OCI-LY7 (cell line): Measurements from ENCODE around the gene CHN2. TPM values are rescaled to one million over a fixed set of nuclear protein-coding genes. Genes with fewer than 3 reads are reported as not detected.

ENCODE experiments used
- BruUV-seq: library from RNA; stranded (reverse); fragments of 400-500 nt; replicated peaks from 2 replicates; lab custom pipeline; 2021; lab: Mats Ljungman, UMichigan
- CTCF ChIA-PET: fragments of 300-600 bp; sonication (Branson Sonifier 250); formaldehyde crosslinking; loops from one replicate; lab custom pipeline; 2022; ENCODE audit warnings: antibody characterized with exemption; ENCODE audit not compliant: unreplicated experiment; lab: Charles Lee
- POLR2A ChIA-PET: fragments of 300-600 bp; sonication (Branson Sonifier 250); formaldehyde crosslinking; loops from one replicate; lab custom pipeline; 2022; ENCODE audit warnings: antibody characterized with exemption; lab: Charles Lee
- DNase-seq: peaks from one replicate; pipeline ENCODE4 v3.0.0-alpha.2; 2015; ENCODE audit warnings: low spot score
- H2AFZ ChIP-seq: fragments of 200-600 bp; sonication (generic), shearing (Covaris generic); 2 replicates; pipeline ENCODE4 v1.6.1; 2014; ENCODE audit warnings: mild to moderate bottlenecking, antibody characterized with exemption, low read length, moderate library complexity
- H3K27ac ChIP-seq: fragments of 200-600 bp; sonication (generic); 2 replicates; pipeline ENCODE4 v1.5.1; 2014; ENCODE audit warnings: mixed run types, low read depth, mild to moderate bottlenecking, moderate library complexity, low read length, inconsistent platforms; ENCODE audit not compliant: poor library complexity, severe bottlenecking
- H3K36me3 ChIP-seq: fragments of 200-600 bp; sonication (generic); 2 replicates; pipeline ENCODE4 v1.6.1; 2014; ENCODE audit warnings: mild to moderate bottlenecking, antibody characterized with exemption, low read length, moderate library complexity, mixed read lengths; ENCODE audit not compliant: insufficient read depth
- H3K4me1 ChIP-seq: fragments of 200-600 bp; sonication (generic); 2 replicates; pipeline ENCODE4 v1.5.1; 2014; ENCODE audit warnings: mild to moderate bottlenecking, low read length; ENCODE audit not compliant: insufficient read depth, poor library complexity, severe bottlenecking
- H3K4me2 ChIP-seq: fragments of 200-600 bp; sonication (generic); 2 replicates; pipeline ENCODE4 v1.6.1; 2014; ENCODE audit warnings: mild to moderate bottlenecking, low read length
- H3K4me3 ChIP-seq: fragments of 200-600 bp; sonication (generic); 2 replicates; pipeline ENCODE4 v1.5.1; 2014; ENCODE audit warnings: mild to moderate bottlenecking, low read depth, low read length; ENCODE audit not compliant: poor library complexity, severe bottlenecking
- H3K79me2 ChIP-seq: fragments of 200-600 bp; sonication (generic); 2 replicates; pipeline ENCODE4 v1.6.1; 2016; ENCODE audit warnings: low read depth, mild to moderate bottlenecking, low read length, moderate library complexity, mixed read lengths; ENCODE audit not compliant: insufficient read depth
- H3K9me2 ChIP-seq: fragments of 200-600 bp; sonication (generic); 2 replicates; pipeline ENCODE4 v1.6.1; 2016; ENCODE audit warnings: mild to moderate bottlenecking, low read length, mixed read lengths; ENCODE audit not compliant: insufficient read depth
- H3K9me3 ChIP-seq: fragments of 200-600 bp; sonication (generic); 2 replicates; pipeline ENCODE4 v1.6.1; 2014; ENCODE audit warnings: mild to moderate bottlenecking, mixed run types, low read length, mixed read lengths
- H4K20me1 ChIP-seq: fragments of 200-600 bp; sonication (generic); 2 replicates; pipeline ENCODE4 v1.6.1; 2014; ENCODE audit warnings: mild to moderate bottlenecking, antibody characterized with exemption, low read length, moderate library complexity, mixed read lengths; ENCODE audit not compliant: insufficient read depth
- EZH2phosphoT487 ChIP-seq: fragments of 200-600 bp; sonication (generic); IDR thresholded peaks from 2 replicates; pipeline ENCODE4 v1.6.1; 2018; ENCODE audit warnings: low read depth, borderline replicate concordance, mild to moderate bottlenecking, mixed run types, antibody characterized with exemption, low read length, moderate library complexity, mixed read lengths
- intact Hi-C: fragments of 100-400 bp; cut with micrococcal nuclease; formaldehyde crosslinking; loops from one replicate; pipeline ENCODE4 v1.10.0; 2022; ENCODE audit not compliant: unreplicated experiment
- total RNA-seq, 2 experiments: library from RNA; depleted of rRNA in 1 of 2; stranded (reverse); fragments of >200 nt in 1 of 2; shearing (Covaris generic) in 1 of 2; gene quantifications; 2 replicates each; pipeline ENCODE4 v1.2.3, GENCODE V29; 2014 to 2022
- TF ChIP-seq, protein P1 (sequence below): fragments of 200-600 bp; sonication (generic); conservative IDR thresholded peaks from 2 replicates; pipeline ENCODE4 v1.5.1; 2014; ENCODE audit warnings: mild to moderate bottlenecking, antibody characterized with exemption, low read length, moderate library complexity, mixed read lengths

CHN2 gene
- total RNA-seq, 2 experiments from 2014 or later = not detected

DNA sequence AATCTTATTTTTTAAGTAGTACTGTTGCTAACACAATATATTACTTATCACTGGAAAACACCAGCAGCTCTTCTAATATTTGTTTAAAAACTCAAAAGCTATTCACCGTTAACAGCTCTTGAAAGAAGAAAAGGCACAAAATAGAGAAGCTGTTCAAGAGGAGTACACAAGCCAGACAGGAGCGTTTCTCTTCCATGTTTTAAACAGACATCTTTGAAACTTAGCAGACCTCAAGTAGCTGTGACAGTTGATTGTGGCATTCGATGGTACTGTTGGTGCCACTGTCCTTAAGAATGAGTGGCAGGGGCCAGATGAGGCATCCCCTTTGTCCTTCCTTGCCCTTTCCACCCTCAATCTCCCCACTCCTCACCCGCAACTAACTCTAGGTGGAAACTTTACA lies 287.5 kb downstream of the CHN2 start:
- H2AFZ ChIP-seq = no peak overlapping the region
- H4K20me1 ChIP-seq = no peaks in the 10 kb centered on the region
- H3K4me2 ChIP-seq = no peak overlapping the region
- H3K9me2 ChIP-seq = no peaks in the 10 kb centered on the region
- H3K27ac ChIP-seq = no peak overlapping the region
- H3K4me1 ChIP-seq = no peaks in the 10 kb centered on the region
- H3K36me3 ChIP-seq = no peaks in the 10 kb centered on the region
- POLR2A ChIA-PET = interaction anchor here (0.6 kb wide), 1 partner anchor 29 kb away, joined by 3 read pairs; no protein-coding TSS in a partner anchor
- H3K79me2 ChIP-seq = no peaks in the 10 kb centered on the region
- TF ChIP-seq EZH2phosphoT487 = no peak
- TF ChIP-seq, protein P1, sequence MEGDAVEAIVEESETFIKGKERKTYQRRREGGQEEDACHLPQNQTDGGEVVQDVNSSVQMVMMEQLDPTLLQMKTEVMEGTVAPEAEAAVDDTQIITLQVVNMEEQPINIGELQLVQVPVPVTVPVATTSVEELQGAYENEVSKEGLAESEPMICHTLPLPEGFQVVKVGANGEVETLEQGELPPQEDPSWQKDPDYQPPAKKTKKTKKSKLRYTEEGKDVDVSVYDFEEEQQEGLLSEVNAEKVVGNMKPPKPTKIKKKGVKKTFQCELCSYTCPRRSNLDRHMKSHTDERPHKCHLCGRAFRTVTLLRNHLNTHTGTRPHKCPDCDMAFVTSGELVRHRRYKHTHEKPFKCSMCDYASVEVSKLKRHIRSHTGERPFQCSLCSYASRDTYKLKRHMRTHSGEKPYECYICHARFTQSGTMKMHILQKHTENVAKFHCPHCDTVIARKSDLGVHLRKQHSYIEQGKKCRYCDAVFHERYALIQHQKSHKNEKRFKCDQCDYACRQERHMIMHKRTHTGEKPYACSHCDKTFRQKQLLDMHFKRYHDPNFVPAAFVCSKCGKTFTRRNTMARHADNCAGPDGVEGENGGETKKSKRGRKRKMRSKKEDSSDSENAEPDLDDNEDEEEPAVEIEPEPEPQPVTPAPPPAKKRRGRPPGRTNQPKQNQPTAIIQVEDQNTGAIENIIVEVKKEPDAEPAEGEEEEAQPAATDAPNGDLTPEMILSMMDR = no peak
- intact Hi-C loops = no loop called here
- H3K4me3 ChIP-seq = no peak overlapping the region
- BruUV-seq = no TSS peak
- no peak for DNase-seq
- CTCF ChIA-PET = no interaction called here
- no peaks in the 10 kb centered on the region for H3K9me3 ChIP-seq

DNA sequence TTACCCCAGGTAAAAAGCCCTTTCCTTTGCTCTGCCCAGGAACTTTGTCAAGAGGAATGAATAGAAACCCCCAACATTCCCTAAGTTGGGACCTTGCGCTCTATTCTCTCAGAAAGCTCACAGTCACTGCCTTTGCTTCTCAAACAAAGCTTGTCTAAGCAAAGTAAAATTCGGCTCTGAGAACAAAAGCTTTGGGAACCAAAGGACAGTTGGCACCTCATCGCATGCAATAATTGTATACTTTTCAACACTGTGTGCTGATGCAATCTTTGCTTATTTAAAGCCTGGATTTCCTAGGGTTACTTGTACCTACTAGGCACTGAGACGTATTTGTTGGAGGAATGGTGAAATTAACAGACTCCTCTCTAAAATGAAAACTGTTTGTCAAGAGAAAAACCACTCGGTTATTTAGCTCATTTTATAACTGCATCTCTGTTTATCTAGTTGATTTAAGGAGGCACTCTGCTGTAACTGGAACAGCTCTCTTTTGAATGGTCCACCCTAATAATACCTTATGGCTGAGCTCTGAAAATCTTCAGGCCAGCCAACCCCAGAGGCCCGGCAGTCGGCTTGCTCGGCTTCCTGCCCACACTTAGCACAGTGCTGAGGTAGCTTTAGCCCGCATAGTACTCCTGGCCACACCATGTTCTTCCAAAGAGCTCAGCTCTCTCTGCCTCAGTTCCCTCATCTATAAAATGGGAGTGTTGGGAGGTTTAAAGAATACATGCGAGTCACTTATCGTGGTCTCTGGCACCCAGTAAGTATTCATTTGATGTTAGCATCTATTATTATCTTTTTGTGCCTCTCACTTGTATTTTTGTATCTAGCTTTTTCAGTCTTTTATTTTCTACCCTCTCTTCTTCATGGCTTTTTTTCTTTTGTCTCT lies 288.9 kb downstream of the CHN2 start:
- no peak overlapping the region for H3K4me2 ChIP-seq
- TF ChIP-seq, protein P1 = no peak
- TF ChIP-seq EZH2phosphoT487 = no peak
- H3K9me2 ChIP-seq = no peaks in the 10 kb centered on the region
- intact Hi-C loops = no loop called here
- H3K79me2 ChIP-seq = no peaks in the 10 kb centered on the region
- DNase-seq = no peak
- H3K27ac ChIP-seq = no peak overlapping the region
- H3K36me3 ChIP-seq = no peaks in the 10 kb centered on the region
- no TSS peak for BruUV-seq
- H3K4me3 ChIP-seq = no peak overlapping the region
- no peaks in the 10 kb centered on the region for H3K4me1 ChIP-seq
- no peaks in the 10 kb centered on the region for H4K20me1 ChIP-seq
- CTCF ChIA-PET = no interaction called here
- no peaks in the 10 kb centered on the region for H3K9me3 ChIP-seq
- no peak overlapping the region for H2AFZ ChIP-seq
- POLR2A ChIA-PET = interaction anchor here (1.1 kb wide), 2 partner anchors 9 to 14 kb away, joined by 3 to 4 read pairs; no protein-coding TSS in a partner anchor

DNA sequence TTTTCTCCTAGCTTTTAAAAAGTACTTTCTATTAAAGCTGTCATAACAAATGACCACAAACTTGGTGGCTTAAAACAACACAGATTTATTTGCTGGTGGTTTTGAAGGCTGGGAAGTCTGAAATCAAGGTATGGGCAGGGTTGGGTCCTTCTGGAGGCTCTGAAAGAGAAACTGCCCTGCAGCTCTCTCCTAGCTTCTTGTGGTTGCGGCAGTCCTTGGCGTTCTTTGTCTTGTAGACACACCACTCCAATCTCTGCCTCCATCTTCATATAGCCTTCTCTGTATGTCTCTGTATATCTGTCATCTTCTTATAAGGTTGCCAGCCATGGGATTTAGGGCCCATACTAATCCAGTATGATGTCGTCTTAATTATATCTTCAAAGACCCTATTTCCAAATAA lies 289.7 kb downstream of the CHN2 start:
- POLR2A ChIA-PET = interaction anchor here (1.1 kb wide), 1 partner anchor 9 kb away, joined by 4 read pairs; no protein-coding TSS in a partner anchor
- CTCF ChIA-PET = no interaction called here
- TF ChIP-seq, protein P1 = no peak
- TF ChIP-seq EZH2phosphoT487 = no peak
- DNase-seq = no peak
- intact Hi-C loops = no loop called here
- Histone ChIP-seq H3K9me2 (no peaks in the 10 kb centered on the region), H2AFZ (no peak overlapping the region), H3K27ac (no peak overlapping the region), H3K9me3 (no peaks in the 10 kb centered on the region), H4K20me1 (no peaks in the 10 kb centered on the region), H3K4me2 (no peak overlapping the region), H3K79me2 (no peaks in the 10 kb centered on the region), H3K4me1 (no peaks in the 10 kb centered on the region), H3K36me3 (no peaks in the 10 kb centered on the region), H3K4me3 (no peak overlapping the region)
- no TSS peak for BruUV-seq
